Right lobe of liver (tissue), 4 donors: Measurements from ENCODE around the gene TRMT11.

Source experiments
- CTCF ChIP-seq, 4 donors: fragments of 200-600 bp in 3 of 4; fragments of 450-650 bp in 1 of 4; IDR thresholded peaks; one replicate each; pipeline versions ENCODE4 v1.5.1 to v1.8.0; 2016 to 2022; ENCODE audit warnings: antibody characterized with exemption in 4 of 4, mild to moderate bottlenecking in 2 of 4
- POLR2A ChIP-seq: fragments of 450-650 bp; IDR thresholded peaks from one replicate; pipeline ENCODE4 v1.6.1; 2017; ENCODE audit warnings: antibody characterized with exemption, mild to moderate bottlenecking
- donor health status: DM: no; HTN: no; CAD: no.
- donor health status: DM: no; HTN: no; CAD: no.
- donor health status: DM: no; HTN: yes; CAD: no.

DNA sequence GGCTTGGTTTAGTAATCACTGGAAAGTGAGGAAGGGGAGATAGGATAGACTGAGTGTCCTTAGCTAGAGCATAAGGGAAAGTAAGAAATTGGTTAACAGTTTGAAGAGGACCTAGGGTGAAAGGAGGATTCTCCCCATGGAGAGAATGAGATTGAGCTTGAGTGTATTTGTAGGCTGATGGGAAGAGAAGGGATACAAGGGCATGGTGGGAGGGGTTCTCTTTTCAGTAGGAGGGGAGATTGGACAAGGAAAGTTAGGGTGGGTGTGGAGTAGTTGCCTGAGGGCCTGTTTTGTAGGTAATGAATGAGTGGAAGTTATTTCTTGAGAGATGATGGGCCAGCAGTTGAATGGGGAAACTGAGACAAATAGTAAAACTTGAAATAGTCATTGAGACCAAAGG is 1.9 kb downstream of the TRMT11 start:
- TF ChIP-seq CTCF (IDR thresholded peaks at IDR 0.05): no peak
- no peak for TF ChIP-seq POLR2A
